LNCaP clone FGC (cell line): ENCODE data around the gene NDUFB8.

ENCODE experiments used
- DNase-seq: peaks from one replicate; pipeline ENCODE4 v3.0.0-alpha.2; 2011; ENCODE audit warnings: low read depth
- H3K4me3 ChIP-seq: 2 replicates; pipeline ENCODE4 v1.5.1; 2011; ENCODE audit warnings: mild to moderate bottlenecking, low read depth, low read length, control low read depth
- TF ChIP-seq, protein P1 (sequence below): IDR thresholded peaks from 2 replicates; pipeline ENCODE4 v1.5.1; 2012; ENCODE audit warnings: mild to moderate bottlenecking; ENCODE audit not compliant: control insufficient read depth, insufficient read depth; ENCODE audit errors: extremely low read depth

The NDUFB8 gene

DNA sequence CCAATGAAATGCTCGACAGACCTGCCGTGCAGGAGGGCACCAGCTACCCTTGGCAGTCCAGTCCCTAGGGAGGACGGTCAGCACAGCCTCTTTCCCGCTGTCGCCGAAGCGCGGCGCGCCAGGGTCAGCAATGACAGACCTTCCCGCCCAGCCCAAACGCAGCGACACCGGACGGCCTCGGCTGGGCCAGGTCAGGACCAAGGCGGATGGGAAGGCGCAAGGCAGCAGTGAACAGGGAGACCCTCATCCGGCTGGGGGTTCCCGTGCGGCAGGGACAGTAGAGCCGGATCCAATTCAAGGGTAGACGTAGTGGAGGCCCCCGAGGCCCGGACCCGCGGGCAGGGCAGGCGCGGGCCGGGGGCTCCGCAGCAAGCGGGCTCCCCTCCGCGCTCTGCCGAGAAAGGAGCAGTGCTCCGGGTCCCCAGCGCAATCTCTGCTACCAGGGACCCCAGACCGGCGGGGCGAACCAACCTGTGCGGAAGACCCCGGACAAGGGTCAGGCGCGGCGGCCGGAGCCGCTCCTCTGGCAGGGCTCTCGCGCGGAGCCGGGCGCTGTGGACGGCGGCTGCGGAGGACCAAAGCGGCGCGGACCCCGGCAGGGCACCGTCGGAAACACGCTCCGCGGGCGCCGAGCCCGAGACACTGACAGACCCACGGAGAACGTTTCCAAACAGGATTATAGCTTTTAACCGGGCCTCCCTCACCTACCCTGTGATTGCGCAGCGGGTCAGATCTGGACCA lies 10.2 kb downstream of the NDUFB8 start, which contains the start of gene SEC31B:
Gene SEC31B (minus strand): TSS at position 551 of the 741 bp plus-strand sequence. CDS start 2,909 bp downstream, outside the sequence.
- H3K4me3 ChIP-seq = no peak within 1 kb of the TSS
- TF ChIP-seq, protein P1, sequence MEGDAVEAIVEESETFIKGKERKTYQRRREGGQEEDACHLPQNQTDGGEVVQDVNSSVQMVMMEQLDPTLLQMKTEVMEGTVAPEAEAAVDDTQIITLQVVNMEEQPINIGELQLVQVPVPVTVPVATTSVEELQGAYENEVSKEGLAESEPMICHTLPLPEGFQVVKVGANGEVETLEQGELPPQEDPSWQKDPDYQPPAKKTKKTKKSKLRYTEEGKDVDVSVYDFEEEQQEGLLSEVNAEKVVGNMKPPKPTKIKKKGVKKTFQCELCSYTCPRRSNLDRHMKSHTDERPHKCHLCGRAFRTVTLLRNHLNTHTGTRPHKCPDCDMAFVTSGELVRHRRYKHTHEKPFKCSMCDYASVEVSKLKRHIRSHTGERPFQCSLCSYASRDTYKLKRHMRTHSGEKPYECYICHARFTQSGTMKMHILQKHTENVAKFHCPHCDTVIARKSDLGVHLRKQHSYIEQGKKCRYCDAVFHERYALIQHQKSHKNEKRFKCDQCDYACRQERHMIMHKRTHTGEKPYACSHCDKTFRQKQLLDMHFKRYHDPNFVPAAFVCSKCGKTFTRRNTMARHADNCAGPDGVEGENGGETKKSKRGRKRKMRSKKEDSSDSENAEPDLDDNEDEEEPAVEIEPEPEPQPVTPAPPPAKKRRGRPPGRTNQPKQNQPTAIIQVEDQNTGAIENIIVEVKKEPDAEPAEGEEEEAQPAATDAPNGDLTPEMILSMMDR = no peak
- no peak for DNase-seq

DNA sequence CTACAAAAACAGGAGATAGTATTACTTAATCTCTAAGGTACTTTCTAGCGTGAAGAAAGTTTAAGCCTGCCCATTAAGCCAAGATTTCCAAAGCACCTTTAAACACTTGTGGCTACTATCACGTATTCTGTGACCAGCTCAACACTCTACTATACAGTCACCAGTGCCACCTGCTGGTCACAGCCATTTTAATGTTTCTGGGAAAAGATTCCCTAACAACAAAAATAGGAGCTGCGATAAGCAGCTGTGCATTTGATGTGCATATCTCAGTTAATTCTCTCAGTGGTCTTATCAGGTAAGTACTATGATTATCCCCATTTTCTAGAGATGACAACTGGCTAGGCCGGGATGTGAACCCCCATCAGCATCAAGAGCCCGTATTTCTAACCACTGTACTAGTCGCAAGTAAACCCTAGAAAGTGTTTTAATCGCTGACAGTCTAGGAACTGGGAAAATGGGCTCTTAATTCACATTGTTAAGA lies 10.9 kb downstream of the NDUFB8 start:
- TF ChIP-seq, protein P1 = peak; percentile 62
- H3K4me3 ChIP-seq = no peak overlapping the region
- DNase-seq = no peak

DNA sequence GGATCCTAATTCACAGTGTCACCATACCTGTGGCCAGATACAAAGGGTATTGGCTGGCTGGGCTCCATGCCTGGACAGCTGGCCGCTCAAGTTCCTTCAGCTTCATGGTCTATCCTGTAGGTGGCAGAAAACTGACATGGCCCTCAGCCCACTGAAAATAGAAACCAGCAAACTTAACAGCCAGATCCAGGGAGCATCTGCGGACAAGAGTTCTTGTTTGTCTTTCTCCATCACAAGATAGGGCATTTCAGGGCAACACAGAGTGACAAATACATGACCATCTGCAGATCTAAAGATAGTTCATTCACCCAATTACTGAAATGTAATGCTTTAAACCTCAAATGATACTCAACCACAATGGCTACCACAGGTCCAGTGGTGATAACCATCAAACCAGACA lies 12.8 kb downstream of the NDUFB8 start:
- no peak for DNase-seq
- H3K4me3 ChIP-seq = no peak overlapping the region
- TF ChIP-seq, protein P1 = no peak

DNA sequence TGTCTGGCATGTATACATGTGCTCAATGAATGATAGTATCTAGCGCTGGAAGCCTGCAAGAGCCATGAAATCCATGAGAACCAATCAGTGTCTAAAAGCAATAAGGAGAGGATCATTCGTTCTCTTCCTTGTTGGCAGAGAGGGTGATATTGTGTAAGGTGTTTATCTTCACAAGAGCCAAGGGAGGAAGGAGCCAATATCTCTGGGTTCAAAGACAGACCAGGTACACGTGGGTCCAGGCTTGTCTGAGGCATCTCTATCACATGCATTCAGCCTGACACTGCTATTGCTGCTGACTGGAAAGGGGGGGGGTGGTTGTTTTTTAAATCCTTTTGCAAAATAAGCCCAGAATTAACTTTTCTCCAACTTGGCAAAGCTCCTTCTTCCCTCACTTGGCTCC lies 14.1 kb downstream of the NDUFB8 start:
- TF ChIP-seq, protein P1 = no peak

DNA sequence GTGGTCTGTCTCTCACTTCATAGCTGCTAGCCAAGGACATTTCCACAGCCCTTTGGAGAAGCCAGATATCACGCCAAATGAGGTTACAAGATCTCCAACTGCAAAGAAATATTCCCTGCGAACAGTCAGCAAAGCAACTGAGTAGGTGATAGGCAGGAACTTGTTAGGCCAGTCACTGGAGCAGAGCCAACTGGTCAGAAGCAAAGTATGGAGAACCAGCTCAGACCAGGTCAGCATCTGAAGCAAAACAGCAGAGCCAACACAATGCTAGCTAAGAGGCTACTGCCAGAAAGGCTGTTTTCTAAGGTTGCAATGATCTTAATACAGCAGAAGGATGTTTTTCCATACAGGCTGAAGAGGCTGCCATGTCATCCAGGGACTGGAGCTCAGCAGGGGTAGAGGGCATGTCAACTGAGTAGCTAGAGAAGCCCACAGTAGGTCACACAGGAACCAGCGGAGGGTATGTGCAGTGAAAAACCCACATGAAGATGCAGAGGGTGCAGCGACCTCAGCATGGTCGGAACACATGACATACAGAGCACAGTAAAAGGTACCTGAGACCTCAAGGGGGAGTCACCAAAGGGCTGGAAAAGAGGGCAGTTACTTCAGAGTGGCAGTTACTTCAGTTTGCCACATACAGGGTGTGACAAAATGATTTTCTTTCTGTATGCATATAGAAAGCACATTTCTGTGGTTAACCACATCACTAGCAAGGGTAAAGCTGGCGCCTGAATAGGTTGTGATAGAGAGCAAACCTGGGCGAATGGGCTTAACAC lies 18.9 kb downstream of the NDUFB8 start:
- DNase-seq = no peak
- no peak overlapping the region for H3K4me3 ChIP-seq
- TF ChIP-seq, protein P1 = no peak

More for the DNA sequence above, 14.1 kb downstream of the NDUFB8 start:
- H3K4me3 ChIP-seq = no peak overlapping the region
- no peak for DNase-seq

DNA sequence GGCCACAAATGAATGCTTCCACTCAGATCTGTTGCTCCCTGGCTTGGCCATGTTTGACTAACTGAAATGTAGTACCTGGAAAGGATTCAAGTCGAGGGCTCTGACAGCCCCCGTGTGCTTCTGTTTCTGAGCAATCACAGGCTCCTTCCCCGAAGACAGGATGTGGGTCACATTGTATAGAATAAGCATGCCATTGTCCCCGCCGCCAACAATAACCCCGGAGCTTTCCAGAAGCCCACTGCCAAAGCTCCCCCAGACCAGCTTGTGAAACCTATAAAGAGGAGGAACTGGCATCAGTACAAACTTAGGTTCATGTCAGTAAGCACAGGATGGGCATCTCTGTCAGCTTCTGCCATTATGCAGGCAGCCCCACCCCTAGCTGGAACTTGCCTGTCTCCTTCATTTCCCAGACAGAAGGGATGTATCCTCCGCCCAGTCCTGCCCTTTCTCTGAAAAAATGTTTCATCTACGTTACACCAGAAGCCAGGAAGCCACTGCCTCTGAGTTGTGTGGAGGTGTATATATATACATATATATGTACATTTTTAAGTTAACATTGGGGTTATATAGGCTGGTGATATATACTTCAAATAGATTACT lies 20.3 kb downstream of the NDUFB8 start:
- TF ChIP-seq, protein P1 = no peak
- no peak for DNase-seq
- no peak overlapping the region for H3K4me3 ChIP-seq
